OCI-LY1 (cell line): ENCODE measurements around the gene SYCP3.

Experiments
- H2AFZ ChIP-seq: fragments of 200-600 bp; sonication (generic), shearing (Covaris generic); 2 replicates; pipeline ENCODE4 v1.6.0; 2014; ENCODE audit warnings: antibody characterized with exemption, mild to moderate bottlenecking, low read length
- H3F3A ChIP-seq: fragments of 200-600 bp; sonication (generic), shearing (Covaris generic); 2 replicates; pipeline ENCODE4 v1.6.0; 2014; ENCODE audit warnings: mild to moderate bottlenecking, antibody characterized with exemption, low read length, moderate library complexity; ENCODE audit not compliant: insufficient read depth
- H3K27ac ChIP-seq: fragments of 200-600 bp; sonication (generic); 2 replicates; pipeline ENCODE4 v1.5.1; 2014; ENCODE audit warnings: low read length, mixed run types, mild to moderate bottlenecking, low read depth; ENCODE audit not compliant: poor library complexity, severe bottlenecking
- H3K27me3 ChIP-seq: fragments of 200-600 bp; sonication (generic); 2 replicates; pipeline ENCODE4 v1.6.0; 2014; ENCODE audit warnings: antibody characterized with exemption, mild to moderate bottlenecking, low read length, moderate library complexity; ENCODE audit not compliant: insufficient read depth
- H3K36me3 ChIP-seq: fragments of 200-600 bp; sonication (generic); 2 replicates; pipeline ENCODE4 v1.6.1; 2014; ENCODE audit warnings: mild to moderate bottlenecking, antibody characterized with exemption, low read length, moderate library complexity, mixed read lengths; ENCODE audit not compliant: insufficient read depth
- H3K4me1 ChIP-seq: fragments of 200-600 bp; sonication (generic); 2 replicates; pipeline ENCODE4 v1.5.1; 2014; ENCODE audit warnings: mild to moderate bottlenecking, low read length, moderate library complexity; ENCODE audit not compliant: insufficient read depth, severe bottlenecking
- H3K4me2 ChIP-seq: fragments of 200-600 bp; sonication (generic), shearing (Covaris generic); 2 replicates; pipeline ENCODE4 v1.6.1; 2014; ENCODE audit warnings: low read length
- H3K4me3 ChIP-seq: fragments of 200-600 bp; sonication (generic); 2 replicates; pipeline ENCODE4 v1.5.1; 2014; ENCODE audit warnings: low read length, low read depth, mild to moderate bottlenecking, mixed read lengths; ENCODE audit not compliant: poor library complexity, severe bottlenecking
- H3K79me2 ChIP-seq: fragments of 200-600 bp; shearing (Covaris generic); 2 replicates; pipeline ENCODE4 v1.6.1; 2016; ENCODE audit warnings: mixed run types, low read length, mixed read lengths; ENCODE audit not compliant: insufficient read depth
- H3K9ac ChIP-seq: fragments of 200-600 bp; sonication (generic), shearing (Covaris generic); 2 replicates; pipeline ENCODE4 v1.6.1; 2014; ENCODE audit warnings: mild to moderate bottlenecking, low read length, mixed read lengths
- H3K9me2 ChIP-seq: fragments of 200-600 bp; sonication (generic), shearing (Covaris generic); 2 replicates; pipeline ENCODE4 v1.6.1; 2014; ENCODE audit warnings: low read depth, mild to moderate bottlenecking, low read length, mixed read lengths
- H3K9me3 ChIP-seq: fragments of 200-600 bp; shearing (Covaris generic); 2 replicates; pipeline ENCODE4 v1.6.1; 2014; ENCODE audit warnings: low read length, mixed read lengths
- H4K20me1 ChIP-seq: fragments of 200-600 bp; sonication (generic), shearing (Covaris generic); 2 replicates; pipeline ENCODE4 v1.6.0; 2016; ENCODE audit warnings: mild to moderate bottlenecking, low read length; ENCODE audit not compliant: insufficient read depth
- EZH2 ChIP-seq: fragments of 200-600 bp; sonication (generic), shearing (Covaris generic); IDR thresholded peaks from 2 replicates; pipeline ENCODE4 v1.8.0; 2017; ENCODE audit warnings: borderline replicate concordance, mixed run types, mild to moderate bottlenecking, antibody characterized with exemption, low read length, moderate library complexity, mixed read lengths
- TF ChIP-seq, protein P1 (sequence below): fragments of 200-600 bp; sonication (generic), shearing (Covaris generic); IDR thresholded peaks from 2 replicates; pipeline ENCODE4 v1.5.1; 2017; ENCODE audit warnings: mild to moderate bottlenecking, antibody characterized with exemption, low read length, moderate library complexity, mixed read lengths

Gene SYCP3

DNA sequence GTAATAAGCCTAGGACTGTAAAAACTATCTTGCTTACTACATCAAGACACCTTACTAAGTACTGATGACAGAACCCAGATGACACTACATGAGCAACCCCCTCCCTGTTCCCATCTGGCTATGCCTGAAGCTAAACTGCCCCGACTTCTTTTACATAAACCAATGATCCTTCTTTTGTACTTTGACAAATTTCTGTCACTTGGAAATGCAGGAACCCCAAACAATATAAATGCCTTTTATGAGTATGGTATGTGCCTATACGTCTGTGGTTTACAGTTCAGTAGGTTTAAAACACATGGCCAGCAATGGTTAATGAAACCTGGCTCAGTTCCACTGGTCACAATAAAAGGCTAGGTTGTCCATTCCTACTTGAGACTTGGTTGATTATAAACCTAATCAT, 6.1 kb downstream of the SYCP3 start:
- H2AFZ ChIP-seq, result no peak overlapping the region
- H3K9me2 ChIP-seq, result no peaks in the 10 kb centered on the region
- peak overlapping the region; percentile 69 for H3K27ac ChIP-seq
- no peaks in the 10 kb centered on the region for H3K9me3 ChIP-seq
- TF ChIP-seq, protein P1, sequence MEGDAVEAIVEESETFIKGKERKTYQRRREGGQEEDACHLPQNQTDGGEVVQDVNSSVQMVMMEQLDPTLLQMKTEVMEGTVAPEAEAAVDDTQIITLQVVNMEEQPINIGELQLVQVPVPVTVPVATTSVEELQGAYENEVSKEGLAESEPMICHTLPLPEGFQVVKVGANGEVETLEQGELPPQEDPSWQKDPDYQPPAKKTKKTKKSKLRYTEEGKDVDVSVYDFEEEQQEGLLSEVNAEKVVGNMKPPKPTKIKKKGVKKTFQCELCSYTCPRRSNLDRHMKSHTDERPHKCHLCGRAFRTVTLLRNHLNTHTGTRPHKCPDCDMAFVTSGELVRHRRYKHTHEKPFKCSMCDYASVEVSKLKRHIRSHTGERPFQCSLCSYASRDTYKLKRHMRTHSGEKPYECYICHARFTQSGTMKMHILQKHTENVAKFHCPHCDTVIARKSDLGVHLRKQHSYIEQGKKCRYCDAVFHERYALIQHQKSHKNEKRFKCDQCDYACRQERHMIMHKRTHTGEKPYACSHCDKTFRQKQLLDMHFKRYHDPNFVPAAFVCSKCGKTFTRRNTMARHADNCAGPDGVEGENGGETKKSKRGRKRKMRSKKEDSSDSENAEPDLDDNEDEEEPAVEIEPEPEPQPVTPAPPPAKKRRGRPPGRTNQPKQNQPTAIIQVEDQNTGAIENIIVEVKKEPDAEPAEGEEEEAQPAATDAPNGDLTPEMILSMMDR, result no peak
- TF ChIP-seq EZH2, result no peak
- no peaks in the 10 kb centered on the region for H3K79me2 ChIP-seq
- peaks cover 77% of the 10 kb centered on the region for H3K36me3 ChIP-seq
- no peaks in the 10 kb centered on the region for H3K27me3 ChIP-seq
- H3K9ac ChIP-seq, result no peak overlapping the region
- no peak overlapping the region for H3K4me2 ChIP-seq
- H3K4me3 ChIP-seq, result no peak overlapping the region
- no peaks in the 10 kb centered on the region; the same call in 1 of the 2 replicates for H3F3A ChIP-seq
- no peaks in the 10 kb centered on the region for H4K20me1 ChIP-seq
- H3K4me1 ChIP-seq, result peaks cover 33% of the 10 kb centered on the region

DNA sequence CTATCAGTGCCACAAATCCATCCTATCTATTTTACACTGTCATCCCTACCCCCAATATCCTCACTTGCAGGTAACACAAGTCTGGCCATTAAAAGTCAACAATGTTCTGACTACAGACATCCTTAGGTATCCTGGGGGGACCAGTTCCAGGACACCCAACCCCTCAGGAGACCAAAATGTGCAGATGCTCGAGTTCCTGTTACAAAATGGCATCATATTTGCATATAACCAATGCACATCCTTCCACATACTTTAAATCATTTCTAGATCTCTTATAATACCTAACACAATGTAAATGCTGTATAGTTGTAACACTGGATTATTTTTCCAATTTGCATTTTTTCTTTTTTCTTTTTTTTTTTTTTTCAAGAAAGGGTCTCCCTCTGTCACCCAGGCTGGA, 6.9 kb downstream of the SYCP3 start:
- Histone ChIP-seq H3K4me1 (peaks cover 28% of the 10 kb centered on the region), H3K27ac (peak overlapping the region; percentile 69), H2AFZ (no peak overlapping the region), H4K20me1 (no peaks in the 10 kb centered on the region), H3K9ac (no peak overlapping the region), H3K9me2 (no peaks in the 10 kb centered on the region), H3F3A (no peaks in the 10 kb centered on the region; the same call in 1 of the 2 replicates), H3K27me3 (no peaks in the 10 kb centered on the region), H3K4me3 (no peak overlapping the region), H3K9me3 (no peaks in the 10 kb centered on the region), H3K4me2 (no peak overlapping the region), H3K79me2 (no peaks in the 10 kb centered on the region), H3K36me3 (peaks cover 76% of the 10 kb centered on the region)
- TF ChIP-seq, protein P1, result no peak
- no peak for TF ChIP-seq EZH2

DNA sequence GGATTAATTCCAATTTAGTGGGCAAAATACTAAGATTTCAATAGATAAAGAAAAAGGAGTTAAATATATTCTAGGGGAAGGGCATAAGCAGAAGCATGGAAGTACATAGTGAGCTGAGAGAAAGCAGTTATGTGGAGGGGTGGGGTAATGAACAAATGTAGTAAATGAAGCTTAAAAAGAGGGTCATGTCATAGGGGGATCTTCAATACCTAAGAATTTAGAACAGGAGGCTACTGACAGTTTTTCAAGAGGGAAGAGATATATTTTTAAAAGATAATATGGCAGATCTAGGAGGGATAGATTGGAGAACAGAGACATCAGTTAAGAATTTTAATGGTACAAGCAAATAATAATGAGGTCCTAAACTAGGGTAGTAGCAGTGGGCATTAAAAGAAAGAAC, 9.4 kb downstream of the SYCP3 start:
- Histone ChIP-seq H3K4me2 (no peak overlapping the region), H3K9ac (no peak overlapping the region), H3K27ac (no peak overlapping the region), H3K4me3 (no peak overlapping the region), H3K9me2 (no peaks in the 10 kb centered on the region), H3K9me3 (no peaks in the 10 kb centered on the region), H3F3A (no peaks in the 10 kb centered on the region; the same call in 1 of the 2 replicates), H4K20me1 (no peaks in the 10 kb centered on the region), H2AFZ (no peak overlapping the region), H3K27me3 (no peaks in the 10 kb centered on the region), H3K4me1 (peaks cover 17% of the 10 kb centered on the region), H3K36me3 (peaks cover 94% of the 10 kb centered on the region), H3K79me2 (no peaks in the 10 kb centered on the region)
- TF ChIP-seq, protein P1, result no peak
